GM19395 (cell line): ENCODE measurements around the gene DNAJC28.
A peak's percentile ranks its signal among the peaks of the same experiment; 100 is the strongest.

Experiments used
- ATAC-seq: cut with Tn5 transposase; IDR thresholded peaks from one replicate; pipeline ENCODE4 v1.9.1; 2021; ENCODE audit warnings: mild to moderate bottlenecking, moderate library complexity; ENCODE audit not compliant: unreplicated experiment

DNAJC28 gene

GRCh38 chr21:33441489-33442477, 49.7 kb downstream of the DNAJC28 start:
- ATAC-seq = peak; percentile 64
